Astrocyte of the cerebellum (primary cell): ENCODE measurements around the gene TRAM2.

Experiments used
- DNase-seq: peaks from one replicate; pipeline ENCODE4 v3.0.0-alpha.2; 2011; ENCODE audit warnings: low read depth
- H3K4me3 ChIP-seq: 2 replicates; pipeline ENCODE4 v1.5.1; 2011; ENCODE audit warnings: mild to moderate bottlenecking, low read depth, low read length, moderate library complexity
- in situ Hi-C: cut with HindIII; loops from 2 replicates; pipeline ENCODE4 v1.10.0; 2017; ENCODE audit warnings: low sequenced_read_pairs
- TF ChIP-seq, protein P1 (sequence below): IDR thresholded peaks from 2 replicates; pipeline ENCODE4 v1.5.1; 2012; ENCODE audit warnings: low read length, low read depth, moderate library complexity, mild to moderate bottlenecking; ENCODE audit errors: missing control alignments

TRAM2 gene

DNA sequence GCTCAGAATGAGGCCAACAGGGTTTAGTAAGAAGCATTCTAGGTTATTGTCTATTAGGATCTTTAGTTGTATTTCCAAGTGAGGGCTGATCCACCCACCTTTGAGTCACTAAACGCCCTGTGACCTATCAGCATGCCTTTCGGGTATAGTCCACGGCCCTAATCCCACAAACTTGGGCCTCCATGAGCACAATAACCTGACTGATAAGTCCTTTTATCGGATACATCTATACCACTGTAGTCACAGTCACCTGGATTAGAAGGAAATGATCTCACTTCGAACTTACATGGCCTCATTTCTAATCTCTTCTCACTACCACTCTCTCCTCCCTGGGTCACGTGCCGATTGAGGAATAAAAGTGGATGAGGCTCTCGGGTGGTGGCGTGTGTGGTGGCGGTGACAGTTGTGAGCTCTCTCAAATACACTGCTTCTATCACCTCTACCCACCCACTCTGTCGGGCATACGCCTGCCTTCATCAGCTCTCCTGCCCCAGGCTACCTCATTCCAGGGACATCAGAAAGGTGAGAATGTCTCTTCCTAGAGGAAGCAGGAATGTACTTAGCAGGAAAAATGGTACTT lies 65.2 kb downstream of the TRAM2 start:
- TF ChIP-seq, protein P1, sequence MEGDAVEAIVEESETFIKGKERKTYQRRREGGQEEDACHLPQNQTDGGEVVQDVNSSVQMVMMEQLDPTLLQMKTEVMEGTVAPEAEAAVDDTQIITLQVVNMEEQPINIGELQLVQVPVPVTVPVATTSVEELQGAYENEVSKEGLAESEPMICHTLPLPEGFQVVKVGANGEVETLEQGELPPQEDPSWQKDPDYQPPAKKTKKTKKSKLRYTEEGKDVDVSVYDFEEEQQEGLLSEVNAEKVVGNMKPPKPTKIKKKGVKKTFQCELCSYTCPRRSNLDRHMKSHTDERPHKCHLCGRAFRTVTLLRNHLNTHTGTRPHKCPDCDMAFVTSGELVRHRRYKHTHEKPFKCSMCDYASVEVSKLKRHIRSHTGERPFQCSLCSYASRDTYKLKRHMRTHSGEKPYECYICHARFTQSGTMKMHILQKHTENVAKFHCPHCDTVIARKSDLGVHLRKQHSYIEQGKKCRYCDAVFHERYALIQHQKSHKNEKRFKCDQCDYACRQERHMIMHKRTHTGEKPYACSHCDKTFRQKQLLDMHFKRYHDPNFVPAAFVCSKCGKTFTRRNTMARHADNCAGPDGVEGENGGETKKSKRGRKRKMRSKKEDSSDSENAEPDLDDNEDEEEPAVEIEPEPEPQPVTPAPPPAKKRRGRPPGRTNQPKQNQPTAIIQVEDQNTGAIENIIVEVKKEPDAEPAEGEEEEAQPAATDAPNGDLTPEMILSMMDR, result no peak
- in situ Hi-C loops, result no loop called here
- no peak overlapping the region for H3K4me3 ChIP-seq
- no peak for DNase-seq

DNA sequence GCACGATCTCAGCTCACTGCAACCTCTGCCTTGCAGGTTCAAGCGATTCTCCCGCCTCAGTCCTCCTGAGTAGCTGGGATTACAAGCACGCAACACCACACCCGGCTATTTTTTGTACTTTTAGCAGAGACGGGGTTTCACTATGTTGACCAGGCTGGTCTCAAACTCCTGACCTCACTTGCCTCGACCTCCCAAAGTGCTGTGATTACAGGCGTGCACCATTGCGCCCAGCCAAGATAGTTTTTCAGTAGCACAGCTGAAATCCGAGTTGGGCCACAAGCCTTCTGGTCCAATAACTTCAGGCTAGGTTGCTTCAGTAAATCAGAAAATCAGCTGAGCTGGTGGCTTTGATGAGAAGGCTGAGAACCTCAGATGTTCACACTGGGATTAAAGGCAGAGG lies 65.7 kb downstream of the TRAM2 start:
- in situ Hi-C loops, result no loop called here
- TF ChIP-seq, protein P1, result no peak
- no peak overlapping the region for H3K4me3 ChIP-seq
- no peak for DNase-seq

- in situ Hi-C loops, result no loop called here
- H3K4me3 ChIP-seq, result no peak overlapping the region
- TF ChIP-seq, protein P1, result no peak
- no peak for DNase-seq
Observed at GRCh38 chr6:52510213-52510562, 66.7 kb downstream of the TRAM2 start.

DNA sequence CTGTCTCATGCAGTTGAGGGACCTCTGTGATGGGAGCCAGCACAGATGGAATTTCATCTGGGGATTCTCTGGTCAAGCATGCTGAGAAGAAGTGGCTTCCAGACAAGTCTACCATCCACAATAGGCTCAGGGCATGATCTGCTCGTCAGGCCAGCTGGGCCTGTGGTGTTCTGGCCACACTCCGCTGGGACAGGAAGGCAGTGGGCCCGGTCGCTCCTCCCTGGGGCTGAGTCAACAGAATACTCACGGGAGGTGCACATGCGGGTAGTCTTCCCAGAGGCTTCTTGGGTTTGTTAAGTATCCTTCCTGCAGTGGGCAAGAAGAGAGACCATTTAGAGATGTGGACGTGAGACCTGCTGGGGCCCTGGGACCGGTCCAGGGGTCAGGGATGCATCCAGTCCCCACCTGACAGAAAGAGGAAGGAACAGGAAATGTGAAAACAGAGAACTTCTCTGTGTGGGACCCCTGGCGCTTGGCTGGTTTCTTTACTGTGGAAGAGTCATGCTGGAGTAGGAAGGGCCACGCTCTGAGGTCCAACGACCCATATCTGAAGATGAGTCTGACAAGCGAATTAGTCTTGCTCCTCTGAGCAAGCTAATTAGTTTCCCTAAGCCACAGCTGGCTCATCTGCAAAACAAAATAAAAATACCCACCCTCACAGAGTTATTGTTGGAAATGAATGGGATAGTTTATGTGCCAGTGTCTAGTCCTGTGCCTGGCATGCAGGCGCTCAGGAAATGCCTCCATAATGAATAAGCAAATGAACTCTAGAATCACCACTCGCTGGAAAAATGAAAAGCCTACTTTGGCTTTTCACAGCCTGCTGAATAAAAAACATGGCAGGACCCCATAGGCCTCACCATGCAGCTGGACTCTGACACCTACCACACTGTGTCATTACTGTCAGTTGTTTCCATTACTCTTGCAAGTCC lies 67.3 kb downstream of the TRAM2 start:
- H3K4me3 ChIP-seq, result no peak overlapping the region
- in situ Hi-C loops, result no loop called here
- TF ChIP-seq, protein P1, result no peak
- no peak for DNase-seq

DNA sequence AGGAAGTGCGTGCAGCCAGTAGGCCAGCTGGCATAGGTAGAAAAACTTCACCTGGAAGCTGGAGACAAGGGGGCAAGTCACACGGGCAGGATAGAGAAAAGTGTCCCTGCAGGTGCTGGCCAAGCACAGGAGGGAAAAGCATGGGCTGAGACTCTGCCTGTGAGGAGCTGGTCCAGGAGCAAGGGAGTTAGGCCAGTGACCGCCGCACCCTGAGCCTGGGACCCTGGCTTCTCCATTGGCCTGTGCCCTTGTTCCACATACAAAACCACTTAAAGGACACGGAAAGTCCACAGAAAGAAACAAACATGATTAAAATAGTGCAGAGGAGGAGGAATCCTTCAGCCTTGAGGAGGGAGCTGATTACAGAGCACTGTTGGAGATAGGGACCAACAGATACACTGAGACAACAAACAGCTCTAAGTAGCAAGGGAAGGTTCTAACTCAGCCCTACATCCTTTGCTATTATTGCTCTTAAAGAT lies 68.6 kb downstream of the TRAM2 start:
- in situ Hi-C loops, result no loop called here
- TF ChIP-seq, protein P1, result no peak
- DNase-seq, result no peak
- no peak overlapping the region for H3K4me3 ChIP-seq

GRCh38 chr6:52507557-52508260 lies 69.2 kb downstream of the TRAM2 start:
- no peak overlapping the region for H3K4me3 ChIP-seq
- TF ChIP-seq, protein P1, result no peak
- in situ Hi-C loops, result no loop called here
- DNase-seq, result no peak
